Panc1 (cell line): Measurements from ENCODE around the gene HBS1L.

Experiments used
- CTCF ChIP-seq: fragments of 450-650 bp; IDR thresholded peaks from 2 replicates; pipeline ENCODE4 v1.5.1; 2017; ENCODE audit warnings: mild to moderate bottlenecking
- POLR2AphosphoS5 ChIP-seq: IDR thresholded peaks from 2 replicates; pipeline ENCODE4 v1.6.1; 2012; ENCODE audit warnings: mild to moderate bottlenecking, low read depth, low read length, moderate library complexity
- REST ChIP-seq, 2 experiments: IDR thresholded peaks; 2 replicates each; pipeline ENCODE4 v1.6.1; 2011 to 2012; ENCODE audit warnings: low read depth in 2 of 2, control low read depth in 1 of 2, low read length in 1 of 2, mild to moderate bottlenecking in 1 of 2, moderate library complexity in 1 of 2; ENCODE audit not compliant: insufficient read depth in 1 of 2
- SIN3A ChIP-seq: IDR thresholded peaks from 2 replicates; pipeline ENCODE4 v1.6.1; 2012; ENCODE audit warnings: low read depth, mild to moderate bottlenecking, low read length, moderate library complexity, borderline replicate concordance; ENCODE audit not compliant: insufficient read depth

GRCh38 chr6:135073756-135074393 lies 19.3 kb upstream of the HBS1L start:
- TF ChIP-seq REST (IDR thresholded peaks at IDR 0.05; ENCODE audit: insufficient read depth in 1 of 2, low read depth in 2 of 2, low read length in 1 of 2): no peak
- no peak for TF ChIP-seq CTCF
- no peak for TF ChIP-seq SIN3A
- no peak for TF ChIP-seq POLR2AphosphoS5
